ENCODE data around the gene CRACR2A.

CRACR2A gene

DNA sequence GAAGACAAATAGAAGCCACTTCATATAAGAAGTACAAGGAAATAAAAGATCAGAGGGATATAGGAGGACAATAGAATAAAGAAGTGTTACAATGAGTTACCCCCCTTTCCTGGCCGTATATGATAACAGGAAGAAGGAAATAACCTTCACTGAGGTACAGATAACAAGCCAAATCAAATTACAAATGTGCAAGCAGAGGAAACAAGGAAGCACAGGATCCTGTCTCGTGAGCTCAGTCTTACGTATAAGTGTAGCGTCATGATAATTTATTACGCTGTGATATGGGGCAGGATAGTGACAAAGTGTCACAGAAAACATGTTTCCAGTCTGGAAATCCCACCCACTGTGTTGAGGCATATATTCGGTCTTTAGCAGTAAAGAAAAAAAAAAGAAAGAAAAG, 26.5 kb downstream of the CRACR2A start:
- peak overlapping the region; percentile 88 for H3K27ac ChIP-seq (replicated peaks)
- no peaks in the 10 kb centered on the region for H3K27me3 ChIP-seq (ENCODE audit: insufficient read depth, poor library complexity, severe bottlenecking)
- no peak overlapping the region for H3K4me3 ChIP-seq (replicated peaks; ENCODE audit: insufficient read depth, low read length)
- DNase-seq (ENCODE audit: low read depth in 1 of 2, low spot score in 1 of 2), result no peak
- no peak for TF ChIP-seq SPI1 (IDR thresholded peaks at IDR 0.05; ENCODE audit: borderline replicate concordance, low read depth)
- TF ChIP-seq, protein P1, sequence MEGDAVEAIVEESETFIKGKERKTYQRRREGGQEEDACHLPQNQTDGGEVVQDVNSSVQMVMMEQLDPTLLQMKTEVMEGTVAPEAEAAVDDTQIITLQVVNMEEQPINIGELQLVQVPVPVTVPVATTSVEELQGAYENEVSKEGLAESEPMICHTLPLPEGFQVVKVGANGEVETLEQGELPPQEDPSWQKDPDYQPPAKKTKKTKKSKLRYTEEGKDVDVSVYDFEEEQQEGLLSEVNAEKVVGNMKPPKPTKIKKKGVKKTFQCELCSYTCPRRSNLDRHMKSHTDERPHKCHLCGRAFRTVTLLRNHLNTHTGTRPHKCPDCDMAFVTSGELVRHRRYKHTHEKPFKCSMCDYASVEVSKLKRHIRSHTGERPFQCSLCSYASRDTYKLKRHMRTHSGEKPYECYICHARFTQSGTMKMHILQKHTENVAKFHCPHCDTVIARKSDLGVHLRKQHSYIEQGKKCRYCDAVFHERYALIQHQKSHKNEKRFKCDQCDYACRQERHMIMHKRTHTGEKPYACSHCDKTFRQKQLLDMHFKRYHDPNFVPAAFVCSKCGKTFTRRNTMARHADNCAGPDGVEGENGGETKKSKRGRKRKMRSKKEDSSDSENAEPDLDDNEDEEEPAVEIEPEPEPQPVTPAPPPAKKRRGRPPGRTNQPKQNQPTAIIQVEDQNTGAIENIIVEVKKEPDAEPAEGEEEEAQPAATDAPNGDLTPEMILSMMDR (IDR thresholded peaks at IDR 0.05; ENCODE audit: insufficient read depth, low read length), result no peak

DNA sequence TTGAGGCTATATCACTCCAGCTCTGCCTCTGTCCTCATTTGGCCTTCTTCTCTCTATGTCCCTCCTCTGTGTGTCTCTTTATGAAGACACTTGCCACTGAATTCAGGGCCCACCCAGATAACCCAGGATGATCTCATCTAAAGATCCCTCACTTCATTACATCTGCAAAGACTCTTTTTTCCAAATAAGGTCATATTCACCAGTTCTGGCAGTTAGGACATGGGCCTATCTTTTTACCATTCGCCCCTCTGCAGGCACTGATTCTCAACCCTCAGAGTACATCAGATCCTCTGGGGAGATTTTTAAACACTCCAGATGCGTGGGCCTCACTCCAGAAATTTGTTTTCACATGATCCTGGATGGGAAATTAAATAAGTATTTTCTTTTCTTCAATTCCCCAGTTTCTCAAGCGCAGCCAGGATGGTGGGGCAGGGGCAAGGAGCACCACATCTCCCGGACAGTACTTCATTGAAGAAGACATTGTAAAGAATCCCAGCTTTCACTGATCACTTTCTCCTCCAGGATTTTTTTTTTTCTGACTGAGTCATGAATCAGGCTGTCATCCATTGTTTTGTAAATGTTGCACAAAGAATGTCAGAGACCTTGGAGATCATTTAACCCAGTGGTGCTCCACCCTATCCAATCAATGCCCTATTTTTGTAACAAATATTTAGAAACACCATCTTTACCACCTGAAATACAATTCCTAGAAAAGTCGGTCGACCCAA, 27.4 kb downstream of the CRACR2A start:
- no peak for DNase-seq (ENCODE audit: low read depth in 1 of 2, low spot score in 1 of 2)
- Histone ChIP-seq H3K27me3 (ENCODE audit: insufficient read depth, poor library complexity, severe bottlenecking) (no peaks in the 10 kb centered on the region), H3K27ac (replicated peaks) (no peak overlapping the region), H3K4me3 (replicated peaks; ENCODE audit: insufficient read depth, low read length) (no peak overlapping the region)
- TF ChIP-seq, protein P2, sequence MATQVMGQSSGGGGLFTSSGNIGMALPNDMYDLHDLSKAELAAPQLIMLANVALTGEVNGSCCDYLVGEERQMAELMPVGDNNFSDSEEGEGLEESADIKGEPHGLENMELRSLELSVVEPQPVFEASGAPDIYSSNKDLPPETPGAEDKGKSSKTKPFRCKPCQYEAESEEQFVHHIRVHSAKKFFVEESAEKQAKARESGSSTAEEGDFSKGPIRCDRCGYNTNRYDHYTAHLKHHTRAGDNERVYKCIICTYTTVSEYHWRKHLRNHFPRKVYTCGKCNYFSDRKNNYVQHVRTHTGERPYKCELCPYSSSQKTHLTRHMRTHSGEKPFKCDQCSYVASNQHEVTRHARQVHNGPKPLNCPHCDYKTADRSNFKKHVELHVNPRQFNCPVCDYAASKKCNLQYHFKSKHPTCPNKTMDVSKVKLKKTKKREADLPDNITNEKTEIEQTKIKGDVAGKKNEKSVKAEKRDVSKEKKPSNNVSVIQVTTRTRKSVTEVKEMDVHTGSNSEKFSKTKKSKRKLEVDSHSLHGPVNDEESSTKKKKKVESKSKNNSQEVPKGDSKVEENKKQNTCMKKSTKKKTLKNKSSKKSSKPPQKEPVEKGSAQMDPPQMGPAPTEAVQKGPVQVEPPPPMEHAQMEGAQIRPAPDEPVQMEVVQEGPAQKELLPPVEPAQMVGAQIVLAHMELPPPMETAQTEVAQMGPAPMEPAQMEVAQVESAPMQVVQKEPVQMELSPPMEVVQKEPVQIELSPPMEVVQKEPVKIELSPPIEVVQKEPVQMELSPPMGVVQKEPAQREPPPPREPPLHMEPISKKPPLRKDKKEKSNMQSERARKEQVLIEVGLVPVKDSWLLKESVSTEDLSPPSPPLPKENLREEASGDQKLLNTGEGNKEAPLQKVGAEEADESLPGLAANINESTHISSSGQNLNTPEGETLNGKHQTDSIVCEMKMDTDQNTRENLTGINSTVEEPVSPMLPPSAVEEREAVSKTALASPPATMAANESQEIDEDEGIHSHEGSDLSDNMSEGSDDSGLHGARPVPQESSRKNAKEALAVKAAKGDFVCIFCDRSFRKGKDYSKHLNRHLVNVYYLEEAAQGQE (IDR thresholded peaks at IDR 0.05; ENCODE audit: insufficient replicate concordance, low read depth), result no peak
- TF ChIP-seq, protein P1 (IDR thresholded peaks at IDR 0.05; ENCODE audit: insufficient read depth, low read length), result no peak
- TF ChIP-seq GABPA (IDR thresholded peaks at IDR 0.05; ENCODE audit: low read depth) (no peak), SPI1 (IDR thresholded peaks at IDR 0.05; ENCODE audit: borderline replicate concordance, low read depth) (no peak), POLR2AphosphoS5 (IDR thresholded peaks at IDR 0.05; ENCODE audit: low read depth) (no peak)

DNA sequence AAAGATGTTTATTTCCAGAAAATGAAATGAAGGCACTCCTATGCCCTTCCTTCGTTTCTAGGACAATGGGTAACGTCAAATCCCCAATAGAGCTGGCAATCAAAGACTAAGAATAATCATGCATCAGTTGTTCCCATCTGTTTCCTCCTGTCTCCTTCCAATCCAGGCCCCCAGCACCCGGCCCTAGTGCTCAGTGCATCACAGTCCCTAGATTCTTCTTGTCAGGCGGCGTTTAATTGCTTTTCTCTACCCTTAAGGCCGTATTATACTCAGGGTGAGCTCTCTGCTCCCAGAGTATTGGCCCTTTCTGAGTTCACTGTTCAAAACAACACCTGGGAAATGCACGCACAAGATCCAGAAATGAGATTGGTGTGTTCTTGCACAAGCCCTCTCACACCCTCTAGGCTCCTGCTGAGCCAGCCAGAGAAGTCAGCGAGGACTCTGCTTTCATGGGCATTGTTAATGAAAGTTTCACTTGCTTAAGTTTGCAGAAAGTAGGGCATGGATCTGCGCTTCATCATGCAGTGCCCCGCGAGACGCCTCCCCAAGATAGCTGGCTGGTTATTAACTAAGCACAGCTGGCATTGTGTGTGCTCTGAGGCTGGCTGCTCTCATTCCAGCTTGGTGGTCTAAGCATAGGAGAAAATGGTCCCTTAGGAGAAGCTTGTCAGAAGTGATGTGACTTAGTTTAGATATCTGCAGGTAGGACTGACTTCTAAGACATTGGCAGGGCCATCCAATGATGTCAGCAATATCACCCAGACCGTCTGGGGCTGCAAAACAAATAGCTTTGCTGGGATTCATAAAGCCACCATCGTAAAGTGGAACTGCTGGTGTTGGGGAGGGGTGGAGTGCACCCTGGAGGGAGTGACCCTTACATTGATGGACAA, 28.7 kb downstream of the CRACR2A start:
- no peak overlapping the region for H3K4me3 ChIP-seq (replicated peaks; ENCODE audit: insufficient read depth, low read length)
- H3K27ac ChIP-seq (replicated peaks), result no peak overlapping the region
- TF ChIP-seq SPI1 (IDR thresholded peaks at IDR 0.05; ENCODE audit: borderline replicate concordance, low read depth) (no peak), POLR2AphosphoS5 (IDR thresholded peaks at IDR 0.05; ENCODE audit: low read depth) (no peak), GABPA (IDR thresholded peaks at IDR 0.05; ENCODE audit: low read depth) (no peak)
- TF ChIP-seq, protein P2 (IDR thresholded peaks at IDR 0.05; ENCODE audit: insufficient replicate concordance, low read depth), result no peak
- TF ChIP-seq, protein P1 (IDR thresholded peaks at IDR 0.05; ENCODE audit: insufficient read depth, low read length), result no peak
- DNase-seq (ENCODE audit: low read depth in 1 of 2, low spot score in 1 of 2), result no peak
- H3K27me3 ChIP-seq (ENCODE audit: insufficient read depth, poor library complexity, severe bottlenecking), result no peaks in the 10 kb centered on the region
